ENCODE results near the gene CEP55. TPM values are rescaled to one million over a fixed set of nuclear protein-coding genes. Genes with fewer than 3 reads are reported as not detected.
A peak's percentile ranks its signal among the peaks of the same experiment; 100 is the strongest.
"Not testable (repeated sequence)": the region's sequence is repeated elsewhere in the genome, so short reads cannot be mapped to it uniquely, and the experiment has no call there.

The CEP55 gene
- total RNA-seq, 1 experiment from 2014 or later = 71.8 TPM

GRCh38 chr10:93505075-93505474 lies 8.7 kb downstream of the CEP55 start:
- DNase-seq (ENCODE audit: extremely low read depth, low read depth) = no peak

- no peak for DNase-seq (ENCODE audit: extremely low read depth, low read depth)
Observed at GRCh38 chr10:93509816-93510215, 13.4 kb downstream of the CEP55 start.

- DNase-seq (ENCODE audit: extremely low read depth, low read depth) = no peak
Observed at GRCh38 chr10:93512565-93512964, 16.2 kb downstream of the CEP55 start.

- no peak for DNase-seq (ENCODE audit: extremely low read depth, low read depth)
Observed at GRCh38 chr10:93513091-93513490, 16.7 kb downstream of the CEP55 start.

GRCh38 chr10:93514521-93514920 lies 18.1 kb downstream of the CEP55 start:
- DNase-seq (ENCODE audit: extremely low read depth, low read depth) = no peak

- DNase-seq (ENCODE audit: extremely low read depth, low read depth) = no peak
Observed at GRCh38 chr10:93515071-93516005, 18.9 kb downstream of the CEP55 start.

- DNase-seq (ENCODE audit: extremely low read depth, low read depth) = no peak
Observed at GRCh38 chr10:93516006-93516380, 19.6 kb downstream of the CEP55 start.

GRCh38 chr10:93518531-93518930 lies 22.1 kb downstream of the CEP55 start:
- DNase-seq (ENCODE audit: extremely low read depth, low read depth) = no peak

- no peak for DNase-seq (ENCODE audit: extremely low read depth, low read depth)
Observed at GRCh38 chr10:93535293-93535692, 38.9 kb downstream of the CEP55 start.

GRCh38 chr10:93540871-93541270 lies 44.5 kb downstream of the CEP55 start:
- DNase-seq (ENCODE audit: extremely low read depth, low read depth) = not testable (repeated sequence)

- DNase-seq (ENCODE audit: extremely low read depth, low read depth) = peak; percentile 26
Observed at GRCh38 chr10:93541402-93542357, 45.3 kb downstream of the CEP55 start.

- no peak for DNase-seq (ENCODE audit: extremely low read depth, low read depth)
Observed at GRCh38 chr10:93542358-93542791, 46.0 kb downstream of the CEP55 start.

GRCh38 chr10:93546995-93547394 lies 50.6 kb downstream of the CEP55 start:
- DNase-seq (ENCODE audit: extremely low read depth, low read depth) = not testable (repeated sequence)

- no peak for DNase-seq (ENCODE audit: extremely low read depth, low read depth)
Observed at GRCh38 chr10:93547522-93547921, 51.1 kb downstream of the CEP55 start.

- no peak for DNase-seq (ENCODE audit: extremely low read depth, low read depth)
Observed at GRCh38 chr10:93548376-93549071, 52.1 kb downstream of the CEP55 start.

GRCh38 chr10:93550606-93551005 lies 54.2 kb downstream of the CEP55 start:
- DNase-seq (ENCODE audit: extremely low read depth, low read depth) = no peak

GRCh38 chr10:93552780-93553179 lies 56.4 kb downstream of the CEP55 start:
- no peak for DNase-seq (ENCODE audit: extremely low read depth, low read depth)

- no peak for DNase-seq (ENCODE audit: extremely low read depth, low read depth)
Observed at GRCh38 chr10:93553482-93554315, 57.3 kb downstream of the CEP55 start.

- DNase-seq (ENCODE audit: extremely low read depth, low read depth) = no peak
Observed at GRCh38 chr10:93554316-93554663, 57.9 kb downstream of the CEP55 start.

Measured in NCI-H460 (cell line).